SKM-1 (cell line): ENCODE results near the gene NUDCD2.
A peak's percentile ranks its signal among the peaks of the same experiment; 100 is the strongest.

Experiments used
- DNase-seq: peaks from one replicate; lab custom pipeline; 2025; ENCODE audit not compliant: unreplicated experiment; lab: John Stamatoyannopoulos, UW

Gene NUDCD2

GRCh38 chr5:163459819-163460561 lies at the start of gene NUDCD2:
NUDCD2 (minus strand) TSS chr5:163460102; CDS start chr5:163460050, 52 bp downstream.
- peak; percentile 97 for DNase-seq

DNA sequence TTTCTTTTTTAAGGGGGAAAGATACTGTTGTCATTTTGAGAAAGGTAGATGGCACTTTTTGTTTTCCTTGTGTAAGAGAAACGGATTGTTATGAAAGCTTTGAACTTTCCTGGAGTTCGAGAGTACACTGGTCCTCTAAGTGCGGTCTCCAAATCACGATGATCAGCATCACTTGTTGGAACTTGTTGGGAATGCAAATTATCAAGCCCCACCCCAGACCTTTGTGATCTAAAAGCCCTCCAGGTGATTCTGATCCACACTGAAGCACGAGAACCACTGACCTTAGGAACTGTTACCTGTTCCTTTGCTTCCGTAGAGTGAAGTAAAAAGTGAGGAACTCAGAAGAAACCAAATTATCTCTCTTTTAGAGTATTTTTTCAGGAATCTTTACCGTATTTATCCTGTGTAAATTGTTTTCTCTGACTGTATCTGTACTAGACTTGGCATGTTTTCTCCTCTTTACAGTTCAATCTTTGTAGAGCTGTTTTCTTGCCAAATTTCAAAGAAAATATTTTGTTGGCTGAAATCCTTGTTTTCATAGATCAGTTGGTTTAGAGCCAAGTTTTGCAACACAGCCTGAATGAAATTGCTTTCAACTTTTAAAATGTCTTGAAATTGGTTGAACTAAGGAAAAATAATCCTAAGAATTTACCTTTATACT lies 49.5 kb upstream of the NUDCD2 start:
- no peak for DNase-seq

- DNase-seq, result no peak
Observed at GRCh38 chr5:163508753-163509152, 48.9 kb upstream of the NUDCD2 start.

DNA sequence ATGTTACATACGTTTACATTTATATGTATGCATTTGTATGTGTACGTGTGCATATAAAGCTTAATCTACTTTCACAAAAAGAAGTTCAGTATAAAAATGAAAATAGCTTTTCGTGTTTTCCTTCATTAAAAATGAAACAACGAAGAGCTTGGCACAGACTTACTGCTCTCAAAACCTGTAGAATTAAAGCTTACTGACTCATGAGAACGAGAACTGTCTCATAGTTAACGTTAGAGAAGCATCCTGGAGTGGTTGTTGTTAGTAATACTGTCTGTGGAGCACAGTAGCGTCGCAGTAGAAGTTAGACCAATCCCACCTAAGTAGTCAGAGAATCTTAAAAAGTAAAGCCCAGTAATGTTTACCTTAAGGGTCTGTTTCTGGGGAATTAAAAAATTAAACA lies 46.8 kb upstream of the NUDCD2 start:
- DNase-seq, result no peak

GRCh38 chr5:163506095-163506457 lies 46.2 kb upstream of the NUDCD2 start:
- no peak for DNase-seq

GRCh38 chr5:163505368-163506094 lies 45.6 kb upstream of the NUDCD2 start, which contains the start of gene MAT2B:
MAT2B (plus strand) TSS chr5:163505619; CDS start chr5:163505687, 68 bp downstream.
- peak; percentile 87 for DNase-seq

GRCh38 chr5:163505049-163505367 lies 45.1 kb upstream of the NUDCD2 start:
- no peak for DNase-seq

- peak; percentile 33 for DNase-seq
Observed at GRCh38 chr5:163504079-163504931, 44.4 kb upstream of the NUDCD2 start.

GRCh38 chr5:163503106-163504078 lies 43.5 kb upstream of the NUDCD2 start:
- peak; percentile 50 for DNase-seq

DNA sequence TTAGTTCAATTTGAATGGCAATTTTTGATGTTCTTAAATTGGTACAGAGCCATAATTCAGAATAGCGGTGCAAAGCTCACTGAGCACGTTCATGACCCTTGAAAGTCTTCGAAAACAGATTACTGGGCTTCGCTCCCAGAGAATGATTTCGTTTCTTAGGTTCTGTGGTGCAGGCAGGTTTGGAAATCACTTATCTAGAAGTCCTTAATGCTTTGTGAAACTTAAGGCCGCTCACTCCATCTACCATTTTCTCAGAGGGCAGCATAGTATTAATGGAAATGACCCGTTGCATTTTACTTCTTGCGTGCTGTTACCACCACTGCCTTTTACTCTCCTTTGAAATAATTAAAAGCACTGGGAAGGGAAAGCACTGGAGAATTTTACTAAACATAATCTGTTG lies 42.6 kb upstream of the NUDCD2 start:
- DNase-seq, result no peak

DNA sequence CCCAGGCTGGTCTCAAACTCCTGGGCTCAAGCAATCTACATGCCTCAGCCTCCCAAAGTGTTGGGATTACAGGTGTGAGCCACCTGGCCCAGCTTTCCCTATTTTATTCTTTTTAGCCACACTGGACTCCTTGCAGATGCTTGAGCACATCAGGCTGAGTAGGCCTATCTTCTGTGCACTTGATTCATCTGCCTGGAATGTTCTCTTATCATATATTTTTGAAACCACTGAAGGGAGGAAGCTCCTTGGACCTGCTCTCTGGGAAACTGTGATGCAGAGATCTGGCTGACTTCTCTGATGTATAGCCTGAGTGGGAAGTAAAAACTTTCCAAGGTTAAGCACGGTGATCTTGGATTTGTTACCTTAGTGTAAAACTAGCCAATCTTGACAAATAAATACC lies 39.0 kb upstream of the NUDCD2 start:
- DNase-seq, result no peak

GRCh38 chr5:163497315-163497714 lies 37.4 kb upstream of the NUDCD2 start:
- DNase-seq, result no peak

- no peak for DNase-seq
Observed at GRCh38 chr5:163496286-163496685, 36.4 kb upstream of the NUDCD2 start.

DNA sequence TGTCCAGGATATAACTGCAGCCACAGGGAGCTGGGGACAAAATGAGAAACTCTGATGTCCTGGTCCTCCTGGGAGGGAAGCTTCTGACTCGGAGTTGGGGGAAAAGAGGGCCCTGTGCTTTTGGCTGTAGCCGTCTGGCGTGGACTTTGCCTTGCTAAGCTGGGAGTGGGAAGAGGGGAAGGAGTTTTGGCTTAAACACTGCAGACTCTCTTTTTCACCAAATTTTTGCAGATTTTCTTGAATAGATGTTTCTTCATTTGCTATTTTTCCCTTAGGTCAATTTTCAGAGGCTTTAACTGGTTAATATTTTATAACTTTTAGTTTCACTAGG lies 29.8 kb upstream of the NUDCD2 start:
- DNase-seq, result no peak

DNA sequence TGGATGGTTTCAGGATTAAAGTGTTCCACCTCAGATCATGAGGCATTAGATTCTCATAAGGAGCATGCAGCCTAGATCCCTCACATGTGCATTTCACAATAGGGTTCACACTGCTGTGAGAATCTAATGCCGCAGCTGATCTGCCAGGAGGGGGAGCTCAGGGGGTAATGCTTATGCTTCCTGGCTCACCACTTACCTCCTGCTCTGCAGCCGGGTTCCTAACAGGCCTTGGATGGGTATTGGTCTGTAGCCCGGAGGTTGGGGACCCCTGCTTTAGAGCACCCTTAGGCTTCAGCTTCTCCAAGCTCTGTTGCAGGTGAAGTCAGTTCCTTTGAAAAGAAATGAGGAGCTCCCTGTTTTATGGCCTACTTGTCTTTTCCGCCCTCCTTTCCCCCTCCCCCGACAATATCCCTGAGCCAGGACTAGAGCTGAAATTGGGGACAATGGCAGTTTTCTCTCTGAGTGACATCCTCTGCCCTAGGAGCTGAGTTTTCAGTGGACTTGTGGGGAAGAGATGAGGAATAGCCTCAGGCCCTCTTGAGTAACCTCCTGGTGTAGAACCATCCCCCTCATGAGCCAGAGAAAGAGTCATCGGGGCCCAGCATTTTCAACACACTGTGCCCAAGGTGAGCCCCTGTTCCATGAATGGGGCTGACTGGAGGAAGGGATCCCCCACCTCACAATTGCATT lies 29.3 kb upstream of the NUDCD2 start:
- DNase-seq, result no peak

DNA sequence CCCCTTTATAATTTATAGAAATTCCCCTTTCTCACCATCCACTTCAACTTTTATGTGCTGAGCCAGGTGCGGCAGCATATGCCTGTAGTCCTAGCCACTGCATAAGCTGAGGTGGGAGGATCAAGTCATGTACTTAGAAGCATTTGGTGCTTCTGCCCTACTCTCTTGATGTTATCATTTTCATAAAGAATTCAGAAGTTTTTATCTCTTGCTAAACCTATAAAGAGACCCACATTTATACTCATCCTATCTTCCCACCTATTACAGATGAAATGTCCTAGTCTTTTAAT lies 19.0 kb upstream of the NUDCD2 start:
- DNase-seq, result no peak

DNA sequence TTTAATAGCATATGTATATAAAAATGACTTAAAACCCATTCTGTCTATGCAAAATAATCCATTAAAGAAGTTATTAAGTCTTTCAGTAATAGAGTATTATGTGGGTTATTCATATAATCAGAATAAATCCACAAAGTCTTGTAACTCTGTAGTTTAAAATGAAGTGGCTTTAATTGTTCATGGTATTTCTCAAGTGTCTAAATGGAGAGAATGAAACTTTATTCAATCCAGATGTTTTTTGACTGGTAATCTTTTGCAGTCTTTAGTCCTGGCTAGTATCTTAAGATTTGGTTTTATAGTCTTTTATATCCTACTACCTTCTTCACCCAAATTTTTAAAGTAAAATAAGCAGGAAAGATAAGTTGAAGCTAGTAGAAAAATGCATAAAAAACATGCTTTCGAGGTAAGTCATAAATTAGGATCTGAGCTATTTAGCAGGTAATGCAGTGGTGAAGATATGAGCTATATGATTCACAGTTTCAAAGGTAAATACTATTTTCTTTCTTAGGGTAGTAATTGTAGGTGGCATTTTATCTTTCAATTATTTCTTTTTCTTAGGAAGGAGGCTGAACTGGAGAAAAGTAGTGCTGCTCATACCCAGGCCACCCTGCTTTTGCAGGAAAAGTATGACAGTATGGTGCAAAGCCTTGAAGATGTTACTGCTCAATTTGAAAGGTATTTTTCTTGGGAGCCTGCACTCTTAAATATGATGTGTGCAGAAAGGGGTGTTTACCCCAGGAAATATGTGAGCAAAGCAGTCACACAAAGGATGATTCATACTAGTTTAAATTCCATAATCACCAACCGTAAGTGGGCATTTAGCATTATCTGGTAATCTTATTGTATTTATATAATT lies 18.5 kb upstream of the NUDCD2 start:
- no peak for DNase-seq

- DNase-seq, result peak; percentile 16
Observed at GRCh38 chr5:163475411-163475810, 15.5 kb upstream of the NUDCD2 start.
